Endothelial cell of umbilical vein (primary cell): Measurements from ENCODE around the gene MZB1.

Source experiments
- CTCF ChIP-seq, 2 donors: IDR thresholded peaks; 1 replicate in 1 of 2; 2 replicates in 1 of 2; pipeline ENCODE4 v1.5.1; 2011; ENCODE audit warnings: low read length in 2 of 2, mild to moderate bottlenecking in 2 of 2, moderate library complexity in 2 of 2, control low read depth in 1 of 2, inconsistent platforms in 1 of 2, low read depth in 1 of 2; ENCODE audit not compliant: insufficient read depth in 1 of 2; ENCODE audit errors: extremely low read depth in 1 of 2
- EZH2 ChIP-seq: IDR thresholded peaks from 2 replicates; pipeline ENCODE4 v1.6.1; 2012; ENCODE audit warnings: borderline replicate concordance, low read depth, mild to moderate bottlenecking, moderate library complexity, low read length, inconsistent platforms; ENCODE audit not compliant: severe bottlenecking
- FOS ChIP-seq: IDR thresholded peaks from 2 replicates; pipeline ENCODE4 v1.6.1; 2011; ENCODE audit warnings: mild to moderate bottlenecking, low read length, moderate library complexity, borderline replicate concordance; ENCODE audit not compliant: insufficient read depth
- GATA2 ChIP-seq: IDR thresholded peaks from 2 replicates; pipeline ENCODE4 v1.7.0; 2011; ENCODE audit warnings: low read depth, mild to moderate bottlenecking, moderate library complexity, mixed read lengths, low read length; ENCODE audit not compliant: insufficient read length, insufficient read depth
- JUN ChIP-seq: IDR thresholded peaks from 2 replicates; pipeline ENCODE4 v1.6.1; 2011; ENCODE audit warnings: borderline replicate concordance, low read depth; ENCODE audit not compliant: insufficient read length, insufficient read depth
- POLR2A ChIP-seq: IDR thresholded peaks from 2 replicates; pipeline ENCODE4 v1.6.1; 2012; ENCODE audit warnings: low read depth, mild to moderate bottlenecking, control low read depth, low read length
- POLR2AphosphoS5 ChIP-seq: IDR thresholded peaks from 2 replicates; pipeline ENCODE4 v1.6.1; 2012; ENCODE audit warnings: low read depth, mild to moderate bottlenecking, control low read depth, low read length, moderate library complexity; ENCODE audit not compliant: insufficient read depth
- TF ChIP-seq, protein P1 (sequence below): IDR thresholded peaks from 2 replicates; pipeline ENCODE4 v1.6.1; 2011; ENCODE audit not compliant: insufficient read depth, insufficient read length

- TF ChIP-seq CTCF (IDR thresholded peaks at IDR 0.05; ENCODE audit: extremely low read depth in 1 of 2, insufficient read depth in 1 of 2, low read depth in 1 of 2, low read length in 2 of 2) (no peak), POLR2A (no peak), POLR2AphosphoS5 (no peak), EZH2 (no peak), JUN (no peak), FOS (no peak), GATA2 (no peak)
- TF ChIP-seq, protein P1, sequence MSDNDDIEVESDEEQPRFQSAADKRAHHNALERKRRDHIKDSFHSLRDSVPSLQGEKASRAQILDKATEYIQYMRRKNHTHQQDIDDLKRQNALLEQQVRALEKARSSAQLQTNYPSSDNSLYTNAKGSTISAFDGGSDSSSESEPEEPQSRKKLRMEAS: no peak
These were observed 9.9 kb upstream of the MZB1 start for GRCh38 chr5:139399501-139400121.
